OCI-LY3 (cell line): ENCODE measurements around the gene CERS6.
A peak's percentile ranks its signal among the peaks of the same experiment; 100 is the strongest.

Experiments
- H2AFZ ChIP-seq: fragments of 200-600, 300-600 bp; shearing (Covaris generic); 2 replicates; pipeline ENCODE4 v1.6.0; 2014; ENCODE audit warnings: antibody characterized with exemption, low read depth, low read length
- H3K27ac ChIP-seq: fragments of 200-600, 300-600 bp; sonication (generic); 2 replicates; pipeline ENCODE4 v1.5.1; 2014; ENCODE audit warnings: mild to moderate bottlenecking, low read length, moderate library complexity, mixed read lengths
- H3K27me3 ChIP-seq: fragments of 200-600, 300-600 bp; sonication (generic); 2 replicates; pipeline ENCODE4 v1.6.1; 2014; ENCODE audit warnings: low read depth, low read length, mixed read lengths
- H3K36me3 ChIP-seq: fragments of 200-600, 300-600 bp; sonication (generic); replicated peaks from 2 replicates; pipeline ENCODE3; 2014; ENCODE audit warnings: low read depth, low read length, mixed read lengths
- H3K4me1 ChIP-seq: fragments of 300-600, 200-600 bp; sonication (generic); 2 replicates; pipeline ENCODE4 v1.6.1; 2014; ENCODE audit warnings: low read length, mixed read lengths
- H3K4me2 ChIP-seq: fragments of 200-600, 300-600 bp; sonication (generic); 2 replicates; pipeline ENCODE4 v1.6.1; 2014; ENCODE audit warnings: low read length, mixed read lengths
- H3K4me3 ChIP-seq: fragments of 300-600, 200-600 bp; sonication (generic); 2 replicates; pipeline ENCODE4 v1.5.1; 2014; ENCODE audit warnings: antibody characterized with exemption, mild to moderate bottlenecking, low read length, moderate library complexity
- H3K79me2 ChIP-seq: fragments of 300-600, 200-600 bp; shearing (Covaris generic); 2 replicates; pipeline ENCODE4 v1.6.1; 2014; ENCODE audit warnings: mild to moderate bottlenecking, low read length, mixed read lengths
- H3K9ac ChIP-seq: fragments of 300-600, 200-600 bp; shearing (Covaris generic); 2 replicates; pipeline ENCODE4 v1.6.0; 2014; ENCODE audit warnings: mild to moderate bottlenecking, low read length, moderate library complexity
- H3K9me3 ChIP-seq: fragments of 200-600, 300-600 bp; shearing (Covaris generic); 2 replicates; pipeline ENCODE4 v1.6.1; 2014; ENCODE audit warnings: low read length, mixed read lengths; ENCODE audit not compliant: insufficient read depth
- H4K20me1 ChIP-seq: fragments of 200-600, 300-600 bp; sonication (generic); 2 replicates; pipeline ENCODE4 v1.6.1; 2016; ENCODE audit warnings: low read length, mixed read lengths; ENCODE audit not compliant: insufficient read depth
- CTCF ChIP-seq: fragments of 200-600, 300-600 bp; sonication (generic); IDR thresholded peaks from 2 replicates; pipeline ENCODE4 v1.5.1; 2014; ENCODE audit warnings: antibody characterized with exemption, low read length, low read depth
- EZH2phosphoT487 ChIP-seq: fragments of 200-600 bp; shearing (Covaris generic); IDR thresholded peaks from 2 replicates; pipeline ENCODE4 v1.6.1; 2018; ENCODE audit warnings: antibody characterized with exemption, mixed run types, low read depth

The CERS6 gene

GRCh38 chr2:168471163-168471475 lies 15.0 kb downstream of the CERS6 start:
- Histone ChIP-seq H3K27ac (no peak overlapping the region), H3K79me2 (peaks cover 49% of the 10 kb centered on the region), H3K9ac (no peak overlapping the region)

GRCh38 chr2:168475636-168476035 lies 19.6 kb downstream of the CERS6 start:
- Histone ChIP-seq H3K4me1 (peaks cover 22% of the 10 kb centered on the region), H3K4me3 (no peak overlapping the region), H3K79me2 (peaks cover 28% of the 10 kb centered on the region), H3K27me3 (peaks cover 6% of the 10 kb centered on the region; the same call in 1 of the 2 replicates), H4K20me1 (peaks cover 17% of the 10 kb centered on the region), H3K27ac (no peak overlapping the region), H2AFZ (no peak overlapping the region), H3K36me3 (no peaks in the 10 kb centered on the region), H3K4me2 (no peak overlapping the region), H3K9ac (no peak overlapping the region), H3K9me3 (no peaks in the 10 kb centered on the region)
- TF ChIP-seq EZH2phosphoT487 (no peak), CTCF (no peak)

More at GRCh38 chr2:168471163-168471475, 15.0 kb downstream of the CERS6 start:
- H3K36me3 ChIP-seq, result no peaks in the 10 kb centered on the region
- peaks cover 52% of the 10 kb centered on the region for H3K4me1 ChIP-seq
- H3K4me3 ChIP-seq, result no peak overlapping the region
- peaks cover 6% of the 10 kb centered on the region; the same call in 1 of the 2 replicates for H3K27me3 ChIP-seq
- peaks cover 62% of the 10 kb centered on the region for H4K20me1 ChIP-seq
- peak overlapping the region; percentile 57 for H3K4me2 ChIP-seq
- no peaks in the 10 kb centered on the region for H3K9me3 ChIP-seq
- H2AFZ ChIP-seq, result no peak overlapping the region
- TF ChIP-seq CTCF (no peak), EZH2phosphoT487 (no peak)

GRCh38 chr2:168478206-168478605 lies 22.1 kb downstream of the CERS6 start:
- peaks cover 13% of the 10 kb centered on the region for H3K4me1 ChIP-seq
- H3K9ac ChIP-seq, result no peak overlapping the region
- H3K4me2 ChIP-seq, result no peak overlapping the region
- H3K9me3 ChIP-seq, result no peaks in the 10 kb centered on the region
- H2AFZ ChIP-seq, result no peak overlapping the region
- H3K27me3 ChIP-seq, result no peaks in the 10 kb centered on the region
- no peak for TF ChIP-seq EZH2phosphoT487
- H3K36me3 ChIP-seq, result no peaks in the 10 kb centered on the region
- H4K20me1 ChIP-seq, result peaks cover 3% of the 10 kb centered on the region; the same call in 1 of the 2 replicates
- no peak overlapping the region for H3K27ac ChIP-seq
- H3K4me3 ChIP-seq, result no peak overlapping the region
- H3K79me2 ChIP-seq, result peaks cover 24% of the 10 kb centered on the region

GRCh38 chr2:168480356-168480755 lies 24.3 kb downstream of the CERS6 start:
- Histone ChIP-seq H3K27ac (no peak overlapping the region), H3K36me3 (peaks cover 1% of the 10 kb centered on the region), H2AFZ (no peak overlapping the region), H3K9me3 (no peaks in the 10 kb centered on the region), H3K4me1 (peaks cover 13% of the 10 kb centered on the region), H3K4me3 (no peak overlapping the region), H3K79me2 (peaks cover 28% of the 10 kb centered on the region), H3K9ac (no peak overlapping the region), H3K4me2 (peak overlapping the region; percentile 45), H3K27me3 (no peaks in the 10 kb centered on the region), H4K20me1 (peaks cover 7% of the 10 kb centered on the region; the same call in 1 of the 2 replicates)
- TF ChIP-seq CTCF (no peak), EZH2phosphoT487 (no peak)
